ENCODE results near the gene RAD18.

RAD18 gene

DNA sequence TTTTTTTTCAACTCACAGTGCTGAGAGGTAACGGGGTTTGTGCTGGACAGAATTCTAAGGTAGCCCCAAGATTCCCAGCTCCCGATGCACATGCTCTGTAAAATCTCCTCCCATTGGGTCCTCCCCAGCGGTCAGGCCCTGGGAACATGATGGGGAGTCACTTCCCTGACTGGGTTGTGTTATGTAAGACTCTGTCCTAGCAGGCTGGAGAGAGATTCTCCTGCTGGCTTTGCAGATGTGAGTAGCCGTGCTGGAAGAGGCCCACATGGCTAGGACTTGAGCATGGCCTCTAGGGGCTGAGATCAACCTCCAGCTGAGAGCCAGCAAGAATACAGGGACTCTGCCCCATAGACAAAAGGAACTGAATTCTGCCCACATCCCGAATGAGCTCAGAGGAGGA lies 110.2 kb downstream of the RAD18 start:
- TF ChIP-seq, protein P1, sequence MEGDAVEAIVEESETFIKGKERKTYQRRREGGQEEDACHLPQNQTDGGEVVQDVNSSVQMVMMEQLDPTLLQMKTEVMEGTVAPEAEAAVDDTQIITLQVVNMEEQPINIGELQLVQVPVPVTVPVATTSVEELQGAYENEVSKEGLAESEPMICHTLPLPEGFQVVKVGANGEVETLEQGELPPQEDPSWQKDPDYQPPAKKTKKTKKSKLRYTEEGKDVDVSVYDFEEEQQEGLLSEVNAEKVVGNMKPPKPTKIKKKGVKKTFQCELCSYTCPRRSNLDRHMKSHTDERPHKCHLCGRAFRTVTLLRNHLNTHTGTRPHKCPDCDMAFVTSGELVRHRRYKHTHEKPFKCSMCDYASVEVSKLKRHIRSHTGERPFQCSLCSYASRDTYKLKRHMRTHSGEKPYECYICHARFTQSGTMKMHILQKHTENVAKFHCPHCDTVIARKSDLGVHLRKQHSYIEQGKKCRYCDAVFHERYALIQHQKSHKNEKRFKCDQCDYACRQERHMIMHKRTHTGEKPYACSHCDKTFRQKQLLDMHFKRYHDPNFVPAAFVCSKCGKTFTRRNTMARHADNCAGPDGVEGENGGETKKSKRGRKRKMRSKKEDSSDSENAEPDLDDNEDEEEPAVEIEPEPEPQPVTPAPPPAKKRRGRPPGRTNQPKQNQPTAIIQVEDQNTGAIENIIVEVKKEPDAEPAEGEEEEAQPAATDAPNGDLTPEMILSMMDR (IDR thresholded peaks at IDR 0.05; ENCODE audit: insufficient read depth, low read depth, low read length, missing control alignments): no peak
- DNase-seq (ENCODE audit: low read depth): no peak
- no peak overlapping the region for H3K4me3 ChIP-seq (ENCODE audit: low read depth, low read length)

- H3K4me3 ChIP-seq (ENCODE audit: low read depth, low read length): no peak overlapping the region
- TF ChIP-seq, protein P1 (IDR thresholded peaks at IDR 0.05; ENCODE audit: insufficient read depth, low read depth, low read length, missing control alignments): no peak
- DNase-seq (ENCODE audit: low read depth): no peak
Measured at GRCh38 chr3:8852511-8852910, 110.8 kb downstream of the RAD18 start.

- DNase-seq (ENCODE audit: low read depth): no peak
- H3K4me3 ChIP-seq (ENCODE audit: low read depth, low read length): no peak overlapping the region
- TF ChIP-seq, protein P1 (IDR thresholded peaks at IDR 0.05; ENCODE audit: insufficient read depth, low read depth, low read length, missing control alignments): no peak
Measured at GRCh38 chr3:8851703-8852102, 111.6 kb downstream of the RAD18 start.

DNA sequence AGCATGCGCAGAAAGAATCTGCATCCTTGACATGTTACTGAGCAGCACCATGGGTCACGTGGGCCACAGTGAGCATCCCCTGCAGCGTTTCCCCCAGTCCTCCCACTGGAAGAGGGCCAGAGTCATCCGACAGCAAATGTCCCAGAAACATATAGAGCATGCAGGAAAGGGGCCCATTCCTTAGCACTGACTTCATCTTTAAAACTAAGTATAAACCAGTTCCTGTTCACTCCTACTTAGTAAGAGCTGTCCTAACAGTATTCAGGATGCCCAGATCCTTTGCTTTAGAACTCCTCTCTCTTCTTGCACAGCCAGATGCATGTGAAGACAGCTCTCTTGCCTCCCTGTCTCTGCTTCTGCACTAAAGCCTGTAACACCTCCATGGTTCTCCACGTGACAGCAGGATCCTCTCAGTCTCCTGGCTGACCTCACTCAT lies 114.6 kb downstream of the RAD18 start:
- TF ChIP-seq, protein P1 (IDR thresholded peaks at IDR 0.05; ENCODE audit: insufficient read depth, low read depth, low read length, missing control alignments): no peak
- no peak for DNase-seq (ENCODE audit: low read depth)

GRCh38 chr3:8847317-8847716 lies 116.0 kb downstream of the RAD18 start:
- DNase-seq (ENCODE audit: low read depth): no peak
- H3K4me3 ChIP-seq (ENCODE audit: low read depth, low read length): no peak overlapping the region
- TF ChIP-seq, protein P1 (IDR thresholded peaks at IDR 0.05; ENCODE audit: insufficient read depth, low read depth, low read length, missing control alignments): no peak

More for the DNA sequence above, 114.6 kb downstream of the RAD18 start:
- no peak overlapping the region for H3K4me3 ChIP-seq (ENCODE audit: low read depth, low read length)

DNA sequence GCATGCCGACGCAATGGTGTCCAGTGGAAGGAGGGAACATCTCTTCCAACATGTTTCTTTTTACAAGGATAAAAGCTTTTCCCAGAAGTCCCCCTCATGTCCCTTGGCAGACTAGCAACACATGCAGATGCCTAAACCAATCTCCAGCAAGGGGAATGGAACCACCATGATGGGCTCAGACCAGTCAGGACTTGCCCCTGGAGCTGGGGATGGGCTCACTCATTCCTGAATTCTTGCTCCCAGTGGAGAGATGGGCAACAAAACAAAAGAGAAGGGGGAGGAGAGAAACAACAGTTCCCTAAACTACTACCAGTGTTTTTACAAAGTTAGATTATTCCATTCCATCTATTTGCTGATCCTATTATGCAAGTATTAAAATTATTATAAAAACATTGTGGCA lies 117.1 kb downstream of the RAD18 start:
- TF ChIP-seq, protein P1 (IDR thresholded peaks at IDR 0.05; ENCODE audit: insufficient read depth, low read depth, low read length, missing control alignments): no peak
- DNase-seq (ENCODE audit: low read depth): no peak
- no peak overlapping the region for H3K4me3 ChIP-seq (ENCODE audit: low read depth, low read length)

- TF ChIP-seq, protein P1 (IDR thresholded peaks at IDR 0.05; ENCODE audit: insufficient read depth, low read depth, low read length, missing control alignments): no peak
- no peak overlapping the region for H3K4me3 ChIP-seq (ENCODE audit: low read depth, low read length)
- DNase-seq (ENCODE audit: low read depth): no peak
Measured at GRCh38 chr3:8845641-8846040, 117.6 kb downstream of the RAD18 start.
